Endothelial cell (in vitro differentiated cells): ENCODE data around the gene SHROOM2. TPM values are rescaled to one million over a fixed set of nuclear protein-coding genes. Genes with fewer than 3 reads are reported as not detected.
"Not testable (repeated sequence)": the region's sequence is repeated elsewhere in the genome, so short reads cannot be mapped to it uniquely, and the experiment has no call there.

Experiments used
- DNase-seq: peaks from one replicate; pipeline ENCODE4 v3.0.0; 2021; ENCODE audit warnings: low spot score
- H3K27ac Mint-ChIP-seq: one replicate; pipeline ENCODE4 v1.8.0; 2021; ENCODE audit warnings: mixed read lengths, inconsistent platforms; ENCODE audit not compliant: unreplicated experiment
- H3K27me3 Mint-ChIP-seq: one replicate; pipeline ENCODE4 v1.8.0; 2021; ENCODE audit warnings: mild to moderate bottlenecking, moderate library complexity, mixed read lengths, inconsistent platforms; ENCODE audit not compliant: unreplicated experiment
- H3K36me3 Mint-ChIP-seq: one replicate; pipeline ENCODE4 v1.8.0; 2021; ENCODE audit warnings: mild to moderate bottlenecking, low read depth, mixed read lengths, inconsistent platforms; ENCODE audit not compliant: unreplicated experiment
- H3K4me1 Mint-ChIP-seq: one replicate; pipeline ENCODE4 v1.8.0; 2021; ENCODE audit warnings: mild to moderate bottlenecking, mixed read lengths, inconsistent platforms; ENCODE audit not compliant: unreplicated experiment
- H3K4me3 Mint-ChIP-seq: one replicate; pipeline ENCODE4 v1.8.0; 2021; ENCODE audit warnings: mild to moderate bottlenecking, mixed read lengths, inconsistent platforms; ENCODE audit not compliant: unreplicated experiment
- H3K9me3 Mint-ChIP-seq: one replicate; pipeline ENCODE4 v1.8.0; 2021; ENCODE audit warnings: mixed read lengths, inconsistent platforms; ENCODE audit not compliant: unreplicated experiment
- total RNA-seq: library from RNA; stranded (reverse); fragmentation: NEBNext Ultra II Directional; extraction: Animal tissue kit (Norgen Biotek cat#: 25700); gene quantifications from one replicate; pipeline ENCODE4 v1.2.1, GENCODE V29; 2021; ENCODE audit not compliant: unreplicated experiment
- TF ChIP-seq, protein P1 (sequence below): fragments of 200-600 bp; sonication (generic); IDR thresholded peaks from one replicate; pipeline ENCODE4 v1.5.0; 2021; ENCODE audit warnings: antibody characterized with exemption; ENCODE audit not compliant: unreplicated experiment

SHROOM2 gene
- total RNA-seq, 1 donor from 2014 or later, result 22.3 TPM

DNA sequence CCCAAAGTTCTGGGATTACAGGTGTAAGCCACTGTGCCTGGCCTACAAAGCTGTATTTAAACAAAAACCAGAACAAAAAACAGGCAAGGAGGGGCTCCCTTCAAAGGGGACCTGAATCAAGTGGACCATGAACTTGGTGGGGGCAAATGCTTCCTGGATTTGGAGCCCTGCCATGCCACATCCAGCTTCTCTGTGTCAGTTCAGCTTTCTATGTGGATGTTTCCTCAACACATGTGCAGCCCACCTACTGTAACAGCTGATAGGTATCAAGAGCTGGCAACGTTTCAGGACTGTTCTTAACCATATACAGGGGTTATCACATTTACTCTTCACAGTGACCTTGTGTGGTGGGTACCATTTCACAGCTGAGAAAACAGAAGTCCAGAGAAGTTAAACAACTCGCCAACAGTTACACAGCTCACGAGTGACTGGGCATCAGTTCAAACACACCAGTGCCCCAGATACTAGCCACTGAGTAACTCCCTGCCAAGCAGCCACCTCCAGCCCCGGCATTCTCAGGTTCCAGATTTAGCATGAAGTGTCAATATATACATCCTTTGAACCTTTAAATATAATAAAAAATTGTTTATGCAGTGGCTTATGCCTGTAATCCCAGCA, 28.1 kb upstream of the SHROOM2 start:
- TF ChIP-seq, protein P1, sequence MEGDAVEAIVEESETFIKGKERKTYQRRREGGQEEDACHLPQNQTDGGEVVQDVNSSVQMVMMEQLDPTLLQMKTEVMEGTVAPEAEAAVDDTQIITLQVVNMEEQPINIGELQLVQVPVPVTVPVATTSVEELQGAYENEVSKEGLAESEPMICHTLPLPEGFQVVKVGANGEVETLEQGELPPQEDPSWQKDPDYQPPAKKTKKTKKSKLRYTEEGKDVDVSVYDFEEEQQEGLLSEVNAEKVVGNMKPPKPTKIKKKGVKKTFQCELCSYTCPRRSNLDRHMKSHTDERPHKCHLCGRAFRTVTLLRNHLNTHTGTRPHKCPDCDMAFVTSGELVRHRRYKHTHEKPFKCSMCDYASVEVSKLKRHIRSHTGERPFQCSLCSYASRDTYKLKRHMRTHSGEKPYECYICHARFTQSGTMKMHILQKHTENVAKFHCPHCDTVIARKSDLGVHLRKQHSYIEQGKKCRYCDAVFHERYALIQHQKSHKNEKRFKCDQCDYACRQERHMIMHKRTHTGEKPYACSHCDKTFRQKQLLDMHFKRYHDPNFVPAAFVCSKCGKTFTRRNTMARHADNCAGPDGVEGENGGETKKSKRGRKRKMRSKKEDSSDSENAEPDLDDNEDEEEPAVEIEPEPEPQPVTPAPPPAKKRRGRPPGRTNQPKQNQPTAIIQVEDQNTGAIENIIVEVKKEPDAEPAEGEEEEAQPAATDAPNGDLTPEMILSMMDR, result no peak
- Mint-ChIP-seq H3K27me3 (no peaks in the 10 kb centered on the region), H3K27ac (no peak overlapping the region), H3K4me3 (no peak overlapping the region), H3K36me3 (peaks cover 5% of the 10 kb centered on the region), H3K9me3 (no peaks in the 10 kb centered on the region), H3K4me1 (peaks cover 9% of the 10 kb centered on the region)
- no peak for DNase-seq

DNA sequence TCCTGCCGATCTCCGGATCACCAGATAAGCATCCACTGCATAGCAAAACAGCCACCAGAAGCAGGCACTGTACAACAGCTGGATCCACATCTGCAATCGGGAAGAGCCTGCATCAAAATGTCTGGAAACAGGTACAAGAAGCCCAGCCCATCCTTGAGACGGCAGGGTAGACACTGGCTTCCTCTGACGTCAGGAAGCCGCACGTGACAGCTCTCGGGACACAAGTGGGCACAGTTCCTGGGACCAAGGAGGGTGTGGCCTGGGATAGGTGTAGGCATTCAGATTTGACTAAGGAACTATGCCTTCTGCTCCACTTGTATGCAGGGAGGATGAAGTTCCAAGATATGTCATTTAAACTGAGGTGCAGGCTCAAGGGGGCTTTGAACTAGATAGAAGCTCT, 26.9 kb upstream of the SHROOM2 start:
- Mint-ChIP-seq H3K4me3 (no peak overlapping the region), H3K9me3 (no peaks in the 10 kb centered on the region), H3K27ac (no peak overlapping the region), H3K4me1 (peaks cover 9% of the 10 kb centered on the region), H3K27me3 (peaks cover 2% of the 10 kb centered on the region), H3K36me3 (peaks cover 5% of the 10 kb centered on the region)
- DNase-seq, result no peak
- TF ChIP-seq, protein P1, result no peak

DNA sequence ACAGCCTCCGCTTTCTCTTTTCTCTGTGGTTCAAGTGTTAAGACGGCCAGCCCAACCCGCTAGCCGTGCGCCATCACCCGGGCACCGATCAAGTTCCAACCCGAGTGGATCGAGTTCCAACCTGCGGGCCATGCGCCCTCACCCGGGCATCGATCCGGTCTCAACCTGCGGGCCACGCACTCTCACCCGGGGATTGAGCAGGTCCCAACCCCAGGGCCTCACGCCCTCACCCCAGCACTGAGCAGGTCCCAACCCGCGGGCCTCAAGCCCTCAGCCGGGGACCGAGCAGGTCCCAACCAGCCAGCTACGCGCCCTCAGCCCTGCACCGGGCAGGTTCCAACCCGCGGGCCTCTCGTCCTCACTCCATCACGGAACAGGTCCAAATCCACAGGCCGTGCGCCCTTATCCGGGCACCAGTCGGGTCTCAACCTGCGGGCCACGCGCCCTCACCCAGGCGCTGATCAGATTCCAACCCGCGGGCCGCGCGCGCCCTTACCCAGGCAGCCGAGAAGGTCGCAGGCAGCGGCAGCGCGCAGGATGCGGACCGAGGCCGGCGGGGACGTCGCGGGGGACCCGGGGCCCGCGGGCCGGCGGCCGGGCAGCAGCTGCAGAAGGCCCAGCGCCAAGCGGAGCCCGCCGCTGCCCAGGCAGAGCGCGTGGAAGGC, 21.0 kb upstream of the SHROOM2 start:
- peak; percentile 31 for DNase-seq
- peaks cover 6% of the 10 kb centered on the region for H3K27me3 Mint-ChIP-seq
- no peaks in the 10 kb centered on the region for H3K9me3 Mint-ChIP-seq
- H3K4me3 Mint-ChIP-seq, result peak overlapping the region; percentile 31
- no peak overlapping the region for H3K27ac Mint-ChIP-seq
- no peaks in the 10 kb centered on the region for H3K36me3 Mint-ChIP-seq
- TF ChIP-seq, protein P1, result no peak
- peaks cover 15% of the 10 kb centered on the region for H3K4me1 Mint-ChIP-seq

DNA sequence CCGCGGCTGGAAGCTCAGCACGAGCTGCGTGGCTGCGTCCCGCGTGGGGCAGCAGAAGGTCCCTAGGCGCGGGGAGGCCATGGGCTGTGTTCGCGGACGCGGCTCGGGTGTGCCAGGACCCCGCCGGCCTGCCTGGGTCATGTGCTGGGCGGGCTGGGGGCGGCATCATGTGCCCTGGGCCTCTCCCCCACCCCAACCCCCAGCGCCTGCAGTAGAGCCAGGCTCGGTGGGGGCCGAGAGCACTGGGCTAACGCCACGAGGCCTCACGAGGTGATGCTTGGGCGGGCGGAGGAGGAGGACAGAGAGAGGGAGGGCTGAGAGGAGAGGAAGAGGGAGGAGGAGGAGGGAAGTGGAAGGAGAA, 20.5 kb upstream of the SHROOM2 start, which contains the start of gene GPR143:
Gene GPR143, minus strand, starts transcription at position 111 of the 361 bp plus-strand sequence. Its CDS starts 30 bp downstream, at position 81.
- Mint-ChIP-seq H3K4me1 (peaks cover 15% of the 10 kb centered on the region), H3K27ac (no peak within 1 kb of the TSS), H3K36me3 (no peaks in the 10 kb centered on the region), H3K9me3 (no peaks in the 10 kb centered on the region), H3K27me3 (peaks cover 8% of the 10 kb centered on the region), H3K4me3 (peak within 1 kb of the TSS; percentile 31)
- DNase-seq, result no peak
- TF ChIP-seq, protein P1, result no peak

DNA sequence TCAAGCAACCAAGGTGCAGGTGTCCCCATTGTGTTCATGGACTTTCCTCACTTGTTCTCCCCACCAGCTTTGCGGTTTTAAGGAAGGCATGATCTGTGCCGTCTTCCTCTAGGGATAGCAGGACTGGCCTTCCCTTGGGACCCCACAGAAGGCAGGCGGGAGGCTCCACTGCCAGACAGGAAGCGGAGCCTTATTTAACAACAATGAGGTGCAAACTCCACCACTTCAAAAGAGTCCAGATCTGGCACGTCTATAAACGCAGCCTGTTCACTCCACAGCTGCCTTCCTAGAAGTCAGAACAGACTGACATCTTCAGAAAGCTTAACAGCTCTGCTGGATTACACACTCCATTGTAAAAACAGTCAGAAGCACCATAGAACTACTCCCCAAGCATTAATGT, 18.9 kb upstream of the SHROOM2 start:
- Mint-ChIP-seq H3K9me3 (no peaks in the 10 kb centered on the region), H3K4me3 (no peak overlapping the region), H3K27me3 (peaks cover 9% of the 10 kb centered on the region), H3K36me3 (no peaks in the 10 kb centered on the region), H3K27ac (no peak overlapping the region), H3K4me1 (peaks cover 22% of the 10 kb centered on the region)
- TF ChIP-seq, protein P1, result no peak
- DNase-seq, result no peak

DNA sequence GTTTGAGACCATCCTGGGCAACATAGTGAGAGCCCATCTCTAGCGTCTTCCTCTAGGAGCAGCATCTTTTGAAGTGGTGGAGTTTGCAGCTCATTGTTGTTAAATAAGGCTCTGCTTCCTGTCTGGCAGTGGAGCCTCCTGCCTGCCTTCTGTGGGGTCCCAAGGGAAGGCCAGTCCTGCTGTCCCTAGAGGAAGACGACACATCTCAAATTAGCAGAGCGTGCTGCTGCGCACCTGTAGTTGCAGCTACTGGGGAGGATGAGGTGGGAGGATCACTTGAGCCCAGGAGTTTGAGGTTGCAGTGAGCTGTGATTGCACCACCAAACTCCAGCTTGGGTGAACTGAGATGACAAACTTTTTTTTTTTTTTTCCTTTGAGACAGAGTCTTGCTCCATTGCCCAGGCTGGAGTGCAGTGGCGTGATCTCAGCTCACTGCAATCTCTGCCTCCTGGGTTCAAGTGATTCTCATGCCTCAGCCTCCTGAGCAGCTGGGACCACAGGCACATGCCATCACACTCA, 17.8 kb upstream of the SHROOM2 start:
- not testable (repeated sequence) for H3K4me3 Mint-ChIP-seq, H3K36me3 Mint-ChIP-seq, H3K27ac Mint-ChIP-seq, DNase-seq, H3K9me3 Mint-ChIP-seq, H3K27me3 Mint-ChIP-seq
- peaks cover 24% of the 10 kb centered on the region for H3K4me1 Mint-ChIP-seq
